Rectal smooth muscle tissue (tissue), 1 donor: ENCODE results near the gene RBM38.
A peak's percentile ranks its signal among the peaks of the same experiment; 100 is the strongest.

ENCODE experiments used
- H3K27ac ChIP-seq: one replicate; pipeline ENCODE4 v1.7.0; 2013; ENCODE audit warnings: low read depth, low read length, inconsistent platforms
- H3K27me3 ChIP-seq: one replicate; pipeline ENCODE4 v1.7.0; 2013; ENCODE audit warnings: low read length; ENCODE audit not compliant: control insufficient read depth, insufficient read depth
- H3K36me3 ChIP-seq: one replicate; pipeline ENCODE4 v1.7.0; 2013; ENCODE audit warnings: low read length; ENCODE audit not compliant: control insufficient read depth, insufficient read depth
- H3K4me1 ChIP-seq: one replicate; pipeline ENCODE4 v1.7.0; 2013; ENCODE audit warnings: low read length; ENCODE audit not compliant: control insufficient read depth, insufficient read depth
- H3K4me3 ChIP-seq: one replicate; pipeline ENCODE4 v1.7.0; 2013; ENCODE audit warnings: low read length
- H3K9ac ChIP-seq: one replicate; pipeline ENCODE4 v1.7.0; 2013; ENCODE audit warnings: low read length

The RBM38 gene

DNA sequence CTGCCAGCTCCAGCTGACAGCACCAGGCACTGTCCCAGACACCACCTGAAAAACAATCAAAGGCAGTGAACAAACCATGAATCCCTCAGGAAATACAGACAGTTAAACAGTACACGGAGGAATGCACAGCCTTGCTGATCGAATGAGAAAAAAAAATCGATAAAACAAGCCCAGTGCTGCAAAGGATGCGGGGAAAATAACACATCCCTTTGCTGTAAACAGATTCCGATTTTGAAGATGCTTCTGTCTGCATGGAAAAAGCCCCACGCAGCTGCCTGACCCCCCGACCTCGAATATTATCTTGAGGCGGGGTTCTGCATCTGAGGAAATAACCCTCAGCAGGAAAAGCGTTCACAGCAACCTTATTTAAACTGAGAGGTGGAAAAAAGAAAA is 43.9 kb downstream of the RBM38 start:
- Histone ChIP-seq H3K4me3 (no peak overlapping the region), H3K36me3 (no peaks in the 10 kb centered on the region), H3K9ac (no peak overlapping the region), H3K27ac (peak overlapping the region; percentile 56), H3K27me3 (no peaks in the 10 kb centered on the region), H3K4me1 (peaks cover 38% of the 10 kb centered on the region)

DNA sequence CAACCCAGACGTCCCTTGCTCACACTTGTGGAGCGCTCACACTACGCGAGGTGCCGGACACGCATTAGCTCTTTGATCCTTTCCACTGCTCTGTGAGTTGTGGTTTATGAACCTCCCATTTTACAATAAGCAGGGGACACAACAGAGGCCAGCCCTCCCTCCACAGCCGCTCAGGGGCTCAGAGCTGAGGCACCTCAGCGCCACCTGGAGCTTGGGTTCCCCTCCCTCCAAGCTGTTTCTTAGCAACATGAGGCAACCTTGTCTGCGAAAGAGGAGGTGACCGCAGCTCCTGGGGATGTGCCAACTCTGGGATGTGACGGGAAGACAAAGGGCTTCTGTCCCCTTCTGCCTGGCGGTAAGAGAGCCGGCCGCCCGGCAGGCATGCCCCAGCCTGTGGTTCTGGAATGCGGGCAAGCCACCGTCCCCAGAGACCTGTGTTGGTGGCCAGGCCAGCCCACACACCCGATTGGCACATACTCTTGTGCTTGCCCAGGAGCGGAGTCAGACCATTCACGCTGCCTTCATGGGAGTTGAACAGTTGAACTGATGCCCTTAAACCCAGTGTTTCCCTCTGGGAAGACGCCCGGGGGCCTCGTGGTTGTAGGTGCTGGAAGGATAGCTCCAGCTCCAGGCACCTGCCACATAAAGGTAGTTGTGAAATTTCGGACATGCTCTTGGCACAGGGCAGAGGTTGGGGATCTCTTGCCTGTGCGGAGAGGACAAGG is 44.5 kb downstream of the RBM38 start:
- H3K4me1 ChIP-seq, result peaks cover 43% of the 10 kb centered on the region
- H3K27me3 ChIP-seq, result no peaks in the 10 kb centered on the region
- H3K27ac ChIP-seq, result peak overlapping the region; percentile 56
- H3K9ac ChIP-seq, result no peak overlapping the region
- no peak overlapping the region for H3K4me3 ChIP-seq
- no peaks in the 10 kb centered on the region for H3K36me3 ChIP-seq

DNA sequence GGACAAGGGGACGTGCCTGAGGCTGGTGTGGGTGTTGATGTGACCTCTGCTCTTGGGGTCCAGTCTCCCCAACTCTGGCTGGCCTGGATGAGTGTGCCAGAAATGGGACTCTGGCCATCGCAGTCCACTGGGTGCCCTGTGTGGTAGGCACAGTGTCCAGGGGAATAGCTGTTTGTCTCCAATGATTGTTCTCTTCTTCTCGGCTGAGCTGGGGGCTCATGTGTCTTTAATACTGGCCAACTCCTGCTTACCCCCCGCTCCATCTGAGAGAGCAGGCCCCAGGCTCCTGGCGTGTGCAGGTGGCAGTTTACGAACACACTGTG is 45.0 kb downstream of the RBM38 start:
- H3K9ac ChIP-seq, result no peak overlapping the region
- H3K27ac ChIP-seq, result peak overlapping the region; percentile 56
- peaks cover 44% of the 10 kb centered on the region for H3K4me1 ChIP-seq
- H3K36me3 ChIP-seq, result no peaks in the 10 kb centered on the region
- no peaks in the 10 kb centered on the region for H3K27me3 ChIP-seq
- no peak overlapping the region for H3K4me3 ChIP-seq

DNA sequence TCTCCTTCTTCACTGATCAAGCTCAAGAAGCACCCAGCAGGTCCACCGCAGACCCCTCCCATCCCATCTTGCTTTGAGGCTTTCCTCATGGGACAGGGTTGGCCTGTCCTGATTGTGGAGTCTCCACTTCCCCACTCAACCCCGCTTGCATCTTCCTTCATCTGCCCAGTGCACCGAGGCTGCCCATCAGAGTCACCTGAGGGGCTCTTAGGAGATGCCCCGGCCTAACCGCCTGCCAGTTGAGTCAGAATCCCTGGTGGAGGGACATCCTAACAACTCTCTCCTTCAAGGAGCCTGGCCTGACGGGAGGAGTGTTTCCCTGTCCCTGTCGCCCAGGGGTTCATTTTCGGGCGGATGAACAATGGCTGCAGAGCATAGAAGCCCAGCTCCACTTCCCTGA is 46.1 kb downstream of the RBM38 start:
- Histone ChIP-seq H3K4me1 (peaks cover 55% of the 10 kb centered on the region), H3K27me3 (no peaks in the 10 kb centered on the region), H3K27ac (peak overlapping the region; percentile 84), H3K4me3 (no peak overlapping the region), H3K36me3 (no peaks in the 10 kb centered on the region), H3K9ac (no peak overlapping the region)

DNA sequence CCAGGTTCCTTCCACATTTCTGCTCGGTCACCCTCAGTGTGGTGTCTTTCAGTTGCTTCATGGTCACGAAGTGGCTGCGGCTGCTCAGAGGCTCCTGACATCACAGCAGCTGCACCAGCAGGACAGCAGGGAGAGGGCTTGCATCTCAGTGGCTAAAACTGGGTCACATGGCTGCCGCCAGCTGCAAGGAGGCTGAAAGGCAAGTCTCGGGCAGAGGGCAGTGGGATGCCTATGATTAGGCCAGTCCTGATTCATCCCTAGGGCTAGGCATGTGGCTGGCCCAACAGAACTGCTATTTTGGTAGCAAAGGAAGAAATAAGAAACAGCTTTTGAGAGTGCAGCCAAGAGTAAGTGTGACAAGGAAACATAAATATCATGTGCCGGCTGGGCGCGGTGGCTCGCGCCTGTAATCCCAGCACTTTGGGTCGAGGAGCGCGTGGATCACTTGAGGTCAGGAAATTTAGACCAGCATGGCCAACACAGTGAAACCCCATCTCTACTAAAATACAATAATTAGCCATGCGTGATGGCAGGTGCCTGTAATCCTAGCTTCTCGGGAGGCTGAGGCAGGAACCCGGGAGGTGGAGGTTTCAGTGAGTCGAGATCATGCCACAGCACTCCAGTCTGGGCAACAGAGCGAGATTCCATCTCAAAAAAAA is 46.6 kb downstream of the RBM38 start:
- Histone ChIP-seq H3K36me3 (no peaks in the 10 kb centered on the region), H3K4me3 (no peak overlapping the region), H3K4me1 (peaks cover 56% of the 10 kb centered on the region), H3K27ac (peak overlapping the region; percentile 84), H3K9ac (no peak overlapping the region), H3K27me3 (no peaks in the 10 kb centered on the region)

DNA sequence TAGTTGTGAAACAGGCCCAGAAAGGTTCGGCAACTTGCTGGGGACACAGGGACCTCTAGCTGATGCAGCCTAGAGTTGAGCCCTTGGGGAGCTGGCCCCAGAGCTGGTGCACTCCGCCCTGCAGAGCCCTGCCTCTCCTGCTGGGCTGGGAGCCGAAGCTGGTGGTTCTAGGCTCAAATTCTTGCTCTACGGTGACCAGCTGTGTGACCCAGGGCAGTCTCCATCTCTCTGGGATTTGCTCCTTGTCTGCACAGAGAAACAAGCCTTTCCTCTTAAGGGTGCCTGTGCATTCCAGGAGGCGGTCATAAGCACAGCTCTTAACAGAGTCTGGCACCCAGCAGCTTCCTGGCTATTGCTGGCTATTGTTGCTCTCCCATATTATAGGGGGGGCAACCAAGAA is 47.4 kb downstream of the RBM38 start:
- no peak overlapping the region for H3K9ac ChIP-seq
- no peaks in the 10 kb centered on the region for H3K27me3 ChIP-seq
- no peaks in the 10 kb centered on the region for H3K36me3 ChIP-seq
- no peak overlapping the region for H3K4me3 ChIP-seq
- H3K27ac ChIP-seq, result peak overlapping the region; percentile 84
- peaks cover 61% of the 10 kb centered on the region for H3K4me1 ChIP-seq

DNA sequence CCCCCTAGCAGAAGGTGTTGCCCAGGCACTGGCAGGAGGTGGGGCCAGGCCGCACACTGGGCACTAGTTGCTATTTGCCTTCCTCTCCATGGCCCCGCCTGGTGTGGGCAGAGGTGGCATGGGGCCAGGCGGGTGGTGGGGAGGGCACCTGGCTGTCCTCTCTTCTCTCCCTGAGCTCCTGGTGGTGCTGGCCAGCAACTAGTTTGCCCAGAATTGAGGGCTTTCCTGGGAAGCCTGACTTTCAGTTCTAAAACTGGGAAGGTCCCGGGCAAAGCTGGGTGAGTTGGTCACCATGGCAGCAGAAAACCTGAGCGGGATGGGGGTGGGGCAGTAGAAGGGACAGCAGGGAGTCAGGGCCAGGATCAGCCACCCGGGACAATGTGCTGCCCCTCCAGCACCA is 48.2 kb downstream of the RBM38 start:
- Histone ChIP-seq H3K27me3 (no peaks in the 10 kb centered on the region), H3K36me3 (no peaks in the 10 kb centered on the region), H3K9ac (no peak overlapping the region), H3K27ac (peak overlapping the region; percentile 96), H3K4me3 (no peak overlapping the region), H3K4me1 (peaks cover 69% of the 10 kb centered on the region)

DNA sequence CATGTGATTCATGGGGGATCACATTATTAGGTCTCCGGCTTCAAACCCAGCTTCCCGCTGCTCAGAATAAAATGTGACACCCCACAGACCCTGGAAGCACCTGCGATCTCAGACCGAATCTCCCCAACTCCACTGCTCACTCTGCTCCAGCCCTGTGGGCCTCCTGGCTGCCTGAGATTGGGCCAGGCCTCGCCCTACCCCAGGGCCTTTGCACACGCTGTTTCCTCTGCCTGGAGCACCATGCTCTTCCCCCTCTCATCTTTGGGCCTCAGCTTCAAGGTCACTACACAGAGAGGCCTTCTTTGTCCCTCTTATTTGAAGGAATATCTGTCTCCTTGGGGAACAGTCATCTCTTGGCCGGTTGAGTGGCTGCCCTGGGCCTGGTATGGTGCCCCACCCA is 48.8 kb downstream of the RBM38 start:
- Histone ChIP-seq H3K27me3 (no peaks in the 10 kb centered on the region), H3K9ac (no peak overlapping the region), H3K4me3 (no peak overlapping the region), H3K36me3 (no peaks in the 10 kb centered on the region), H3K4me1 (peaks cover 74% of the 10 kb centered on the region), H3K27ac (peak overlapping the region; percentile 96)

DNA sequence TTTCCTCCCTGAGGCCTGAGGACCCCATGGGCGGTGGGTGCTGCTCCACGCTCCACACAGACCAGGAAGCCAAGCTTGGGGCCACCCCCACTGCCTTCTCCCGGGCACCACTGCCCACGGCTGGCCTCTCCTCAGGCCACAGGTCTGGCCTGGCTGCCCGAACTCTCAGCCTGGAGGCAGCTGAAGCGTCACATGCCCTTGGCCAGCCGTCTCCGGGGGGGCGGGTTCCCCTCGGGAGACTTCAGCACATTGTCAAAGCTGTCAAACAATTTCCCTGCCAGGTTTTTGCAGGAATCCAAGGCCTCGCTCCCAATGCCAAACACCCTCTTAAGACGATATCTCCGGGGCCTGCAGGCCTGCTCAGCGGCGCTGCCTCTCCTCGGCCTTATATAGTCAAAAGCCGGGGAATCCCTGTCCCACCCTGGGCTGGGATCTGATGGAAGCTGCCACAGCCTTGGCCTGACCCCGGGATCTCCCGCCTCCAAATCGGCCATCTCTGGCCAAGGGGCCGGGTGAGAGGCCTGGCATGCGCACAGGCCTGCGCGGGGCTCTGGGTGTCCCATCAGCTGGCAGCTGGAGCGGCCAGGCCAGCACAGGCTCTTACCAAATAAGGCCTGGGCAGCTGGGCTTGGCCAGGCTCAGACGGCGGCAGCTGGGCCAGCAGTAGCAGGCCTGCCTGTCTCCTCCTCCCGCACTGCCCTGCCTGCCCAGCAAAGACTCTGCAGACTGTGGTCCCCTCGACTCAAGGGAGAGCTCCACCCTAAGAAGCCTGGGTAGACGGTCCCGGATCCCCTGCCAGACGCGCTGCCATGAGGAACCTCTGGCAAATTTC is 49.7 kb downstream of the RBM38 start:
- no peaks in the 10 kb centered on the region for H3K36me3 ChIP-seq
- peak overlapping the region; percentile 96 for H3K27ac ChIP-seq
- no peaks in the 10 kb centered on the region for H3K27me3 ChIP-seq
- H3K9ac ChIP-seq, result peak overlapping the region; percentile 22
- no peak overlapping the region for H3K4me3 ChIP-seq
- H3K4me1 ChIP-seq, result peaks cover 77% of the 10 kb centered on the region

DNA sequence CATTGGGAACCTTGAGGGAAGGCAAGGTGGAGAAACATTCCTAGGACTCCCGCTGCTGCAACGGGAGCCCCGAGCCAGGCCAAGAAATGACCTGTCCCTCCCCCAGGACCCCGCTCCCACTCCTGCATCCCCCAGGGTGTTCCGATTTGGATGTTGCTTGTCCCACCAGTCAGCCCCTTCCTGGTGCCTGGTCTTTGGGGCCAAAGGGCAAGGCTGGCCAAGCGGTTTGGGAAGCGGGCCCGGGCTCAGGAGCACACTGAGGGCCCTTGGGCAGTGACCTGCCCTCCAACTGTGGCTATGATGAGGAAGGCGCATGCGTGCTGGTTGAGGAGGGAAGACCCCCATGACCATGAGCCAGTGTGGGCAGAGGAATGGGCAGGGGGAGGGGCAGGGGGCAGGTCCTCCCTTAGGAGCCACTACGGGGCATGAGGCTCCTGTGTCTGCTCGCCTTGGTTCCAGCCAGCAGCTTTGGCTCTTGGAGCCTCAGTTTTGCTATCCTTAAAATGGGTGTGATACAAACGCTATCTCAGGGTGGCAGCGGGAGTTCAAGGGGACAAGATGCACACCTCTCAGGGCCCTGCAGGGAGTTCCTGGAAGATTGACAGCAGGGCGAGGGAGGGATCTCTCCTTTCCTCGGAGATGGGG is 50.4 kb downstream of the RBM38 start:
- Histone ChIP-seq H3K4me3 (no peak overlapping the region), H3K36me3 (no peaks in the 10 kb centered on the region), H3K27ac (peak overlapping the region; percentile 96), H3K27me3 (no peaks in the 10 kb centered on the region), H3K9ac (no peak overlapping the region), H3K4me1 (peaks cover 80% of the 10 kb centered on the region)

DNA sequence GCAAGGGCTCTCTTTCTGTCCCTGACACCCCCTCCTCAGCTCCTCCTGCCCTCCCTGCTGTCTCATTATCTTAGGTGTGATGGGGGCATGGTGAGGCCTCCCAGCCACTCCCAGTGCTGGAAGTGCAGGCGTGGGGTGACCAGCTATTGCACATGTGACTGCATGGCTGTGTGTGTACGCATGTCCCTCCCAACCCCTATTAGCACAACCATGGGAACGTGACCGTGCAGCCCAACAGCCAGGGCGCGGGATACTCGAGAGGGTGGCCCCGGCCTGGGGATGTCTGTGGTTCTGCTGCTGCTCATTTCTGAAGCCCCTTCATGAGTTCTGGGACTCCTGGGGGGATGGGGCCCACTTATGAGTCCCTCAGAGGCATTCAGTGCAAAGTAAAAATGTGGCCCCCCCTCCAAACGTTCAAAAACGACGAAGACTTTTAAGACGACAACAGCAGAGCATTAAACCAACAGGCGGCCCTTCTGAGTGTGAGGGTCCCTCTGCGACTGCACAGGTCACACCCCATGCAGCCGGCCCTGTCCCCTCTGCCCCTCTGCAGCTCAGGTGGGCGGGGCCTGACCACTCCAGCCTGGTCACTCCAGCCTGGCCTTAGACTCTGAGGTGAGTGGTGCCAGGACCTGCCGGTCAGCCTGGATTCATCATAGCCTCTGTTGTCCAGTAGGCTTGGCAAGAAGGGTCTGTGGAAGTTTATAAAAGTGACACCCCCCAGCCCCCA is 51.1 kb downstream of the RBM38 start:
- no peak overlapping the region for H3K4me3 ChIP-seq
- H3K27me3 ChIP-seq, result no peaks in the 10 kb centered on the region
- peaks cover 76% of the 10 kb centered on the region for H3K4me1 ChIP-seq
- H3K27ac ChIP-seq, result peak overlapping the region; percentile 96
- H3K36me3 ChIP-seq, result no peaks in the 10 kb centered on the region
- H3K9ac ChIP-seq, result no peak overlapping the region

DNA sequence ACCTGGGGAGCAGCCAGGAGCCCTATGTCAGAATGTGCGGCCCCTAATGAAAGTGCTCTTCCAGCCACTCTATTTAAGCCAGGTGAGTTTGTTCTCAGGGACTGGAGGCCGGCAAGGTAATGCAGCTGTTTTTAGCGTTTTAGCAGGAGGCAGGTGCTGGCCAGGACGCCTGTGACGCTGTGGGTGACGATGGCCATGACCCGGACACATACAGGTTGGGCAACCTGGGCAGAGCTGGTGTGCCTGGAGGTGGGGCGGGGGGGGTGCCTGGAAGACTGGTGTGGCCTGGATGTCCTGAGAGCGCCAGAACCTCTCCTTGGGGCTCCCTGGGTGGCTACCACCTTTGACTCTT is 51.7 kb downstream of the RBM38 start:
- Histone ChIP-seq H3K27me3 (no peaks in the 10 kb centered on the region), H3K4me1 (peaks cover 71% of the 10 kb centered on the region), H3K4me3 (no peak overlapping the region), H3K9ac (no peak overlapping the region), H3K36me3 (no peaks in the 10 kb centered on the region), H3K27ac (peak overlapping the region; percentile 96)
